ENCODE results near the gene USP6NL. TPM values are rescaled to one million over a fixed set of nuclear protein-coding genes. Genes with fewer than 3 reads are reported as not detected.

The USP6NL gene
- total RNA-seq, 1 donor from 2014 or later: 64.5 TPM

GRCh38 chr10:11612021-11613001, 861 bp upstream of the USP6NL start:
- ATAC-seq (ENCODE audit: low read depth): peak; percentile 31
- ChIA-PET POLR2A (interaction anchor here (0.6 to 5.6 kb wide), 18 partner anchors 12 to 116 kb away, joined by 3 to 85 read pairs (median 7); no protein-coding TSS in a partner anchor), CTCF (interaction anchor here (0.9 to 2.1 kb wide), 6 partner anchors 11 to 113 kb away, joined by 3 to 11 read pairs (median 4); no protein-coding TSS in a partner anchor)
- Mint-ChIP-seq H3K36me3 (ENCODE audit: low read depth) (peaks cover 15% of the 10 kb centered on the region), H3K27me3 (no peaks in the 10 kb centered on the region), H3K27ac (peak overlapping the region; percentile 88), H3K4me3 (peak overlapping the region; percentile 88), H3K9me3 (peaks cover 2% of the 10 kb centered on the region), H3K4me1 (peaks cover 43% of the 10 kb centered on the region)
- TF ChIP-seq CTCF (IDR thresholded peaks at IDR 0.05): no peak
- intact Hi-C loops (cut with micrococcal nuclease): loop anchor here (1.0 kb wide), 2 partner anchors 13 to 73 kb away; no protein-coding TSS in a partner anchor
- no peak for DNase-seq

- Mint-ChIP-seq H3K27me3 (no peaks in the 10 kb centered on the region), H3K4me3 (peak overlapping the region; percentile 95), H3K9me3 (no peaks in the 10 kb centered on the region), H3K4me1 (peaks cover 56% of the 10 kb centered on the region), H3K27ac (peak overlapping the region; percentile 96), H3K36me3 (ENCODE audit: low read depth) (peaks cover 15% of the 10 kb centered on the region)
- peak; percentile 61 for DNase-seq
- peak; percentile 20 for ATAC-seq (ENCODE audit: low read depth)
- ChIA-PET POLR2A (interaction anchor here (0.7 to 5.6 kb wide), 11 partner anchors 21 to 104 kb away, joined by 3 to 85 read pairs (median 8); no protein-coding TSS in a partner anchor), CTCF (interaction anchor here (1.6 kb wide), 1 partner anchor 74 kb away, joined by 5 read pairs; no protein-coding TSS in a partner anchor)
- TF ChIP-seq CTCF (IDR thresholded peaks at IDR 0.05): no peak
- intact Hi-C loops (cut with micrococcal nuclease): loop anchor here (1.0 to 2.0 kb wide), 6 partner anchors 21 to 114 kb away; no protein-coding TSS in a partner anchor
Observed at GRCh38 chr10:11610826-11611247, 613 bp downstream of the USP6NL start.

GRCh38 chr10:11610166-11610825, 1.2 kb downstream of the USP6NL start:
- peak overlapping the region; percentile 96 for H3K27ac Mint-ChIP-seq
- H3K9me3 Mint-ChIP-seq: no peaks in the 10 kb centered on the region
- intact Hi-C loops (cut with micrococcal nuclease): loop anchor here (1.0 to 2.0 kb wide), 5 partner anchors 22 to 115 kb away; no protein-coding TSS in a partner anchor
- CTCF ChIA-PET: interaction anchor here (1.0 to 1.6 kb wide), 3 partner anchors 74 to 148 kb away, joined by 3 to 5 read pairs (median 4); no protein-coding TSS in a partner anchor
- DNase-seq (no peak), ATAC-seq (ENCODE audit: low read depth) (no peak)
- peaks cover 15% of the 10 kb centered on the region for H3K36me3 Mint-ChIP-seq (ENCODE audit: low read depth)
- TF ChIP-seq CTCF (IDR thresholded peaks at IDR 0.05): no peak
- POLR2A ChIA-PET: interaction anchor here (0.6 to 5.6 kb wide), 25 partner anchors 16 to 449 kb away, joined by 3 to 85 read pairs (median 5); no protein-coding TSS in a partner anchor
- peak overlapping the region; percentile 95 for H3K4me3 Mint-ChIP-seq
- H3K4me1 Mint-ChIP-seq: peaks cover 61% of the 10 kb centered on the region
- H3K27me3 Mint-ChIP-seq: no peaks in the 10 kb centered on the region

GRCh38 chr10:11609492-11610093, 1.9 kb downstream of the USP6NL start:
- no peaks in the 10 kb centered on the region for H3K27me3 Mint-ChIP-seq
- peak overlapping the region; percentile 90 for H3K27ac Mint-ChIP-seq
- peak overlapping the region; percentile 83 for H3K4me3 Mint-ChIP-seq
- peaks cover 15% of the 10 kb centered on the region for H3K36me3 Mint-ChIP-seq (ENCODE audit: low read depth)
- ATAC-seq (ENCODE audit: low read depth) (no peak), DNase-seq (no peak)
- no peaks in the 10 kb centered on the region for H3K9me3 Mint-ChIP-seq
- ChIA-PET POLR2A (interaction anchor here (0.6 to 5.6 kb wide), 25 partner anchors 9 to 164 kb away, joined by 3 to 85 read pairs (median 5); no protein-coding TSS in a partner anchor), CTCF (interaction anchor here (0.7 to 2.6 kb wide), 9 partner anchors 16 to 148 kb away, joined by 3 to 12 read pairs (median 5); no protein-coding TSS in a partner anchor)
- no peak for TF ChIP-seq CTCF (IDR thresholded peaks at IDR 0.05)
- intact Hi-C loops (cut with micrococcal nuclease): loop anchor here (1.0 to 2.0 kb wide), 5 partner anchors 23 to 116 kb away; no protein-coding TSS in a partner anchor
- H3K4me1 Mint-ChIP-seq: peaks cover 63% of the 10 kb centered on the region

All from activated B cell treated with CpG ODN at 0.5 μM for 24 hours (primary cell).